Mucosa of stomach (tissue), 1 donor: ENCODE results near the gene ATOX1.
"Not testable (repeated sequence)": the region's sequence is repeated elsewhere in the genome, so short reads cannot be mapped to it uniquely, and the experiment has no call there.

Source experiments
- H3K27me3 ChIP-seq: one replicate; pipeline ENCODE4 v1.7.0; 2013; ENCODE audit warnings: mild to moderate bottlenecking, low read length; ENCODE audit not compliant: control insufficient read depth, insufficient read depth
- H3K36me3 ChIP-seq: one replicate; pipeline ENCODE4 v1.7.0; 2013; ENCODE audit warnings: low read length; ENCODE audit not compliant: control insufficient read depth, insufficient read depth
- H3K4me1 ChIP-seq: one replicate; pipeline ENCODE4 v1.7.0; 2013; ENCODE audit warnings: mild to moderate bottlenecking, low read length; ENCODE audit not compliant: control insufficient read depth, insufficient read depth
- H3K4me3 ChIP-seq: one replicate; pipeline ENCODE4 v1.7.0; 2013; ENCODE audit warnings: low read length
- H3K9ac ChIP-seq: one replicate; pipeline ENCODE4 v1.7.0; 2013; ENCODE audit warnings: mild to moderate bottlenecking, low read length, moderate library complexity
- H3K9me3 ChIP-seq: one replicate; pipeline ENCODE4 v1.7.0; 2013; ENCODE audit warnings: mild to moderate bottlenecking, low read length, moderate library complexity; ENCODE audit not compliant: control insufficient read depth
- donor health status: Pancreatic carcinoma.

Gene ATOX1

DNA sequence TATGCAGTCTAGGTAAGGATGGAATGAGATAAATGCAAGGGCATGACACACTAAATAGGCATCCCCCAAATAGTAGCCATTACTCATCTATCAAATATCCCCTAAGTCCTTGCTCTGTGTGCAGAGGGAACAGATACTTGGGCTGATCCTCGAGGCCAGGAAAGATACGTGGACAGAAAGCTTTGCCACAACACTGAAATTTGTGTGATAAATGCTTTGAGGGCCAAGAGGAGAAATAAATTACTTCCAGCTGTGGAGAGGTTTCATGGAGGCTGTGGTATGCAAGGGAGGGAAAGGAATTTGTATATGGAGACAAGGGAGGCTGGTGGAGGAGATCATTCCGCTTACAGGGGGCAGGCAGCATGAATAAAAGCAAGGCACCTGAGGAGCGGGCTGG is 18.5 kb downstream of the ATOX1 start:
- H3K9ac ChIP-seq: no peak overlapping the region

DNA sequence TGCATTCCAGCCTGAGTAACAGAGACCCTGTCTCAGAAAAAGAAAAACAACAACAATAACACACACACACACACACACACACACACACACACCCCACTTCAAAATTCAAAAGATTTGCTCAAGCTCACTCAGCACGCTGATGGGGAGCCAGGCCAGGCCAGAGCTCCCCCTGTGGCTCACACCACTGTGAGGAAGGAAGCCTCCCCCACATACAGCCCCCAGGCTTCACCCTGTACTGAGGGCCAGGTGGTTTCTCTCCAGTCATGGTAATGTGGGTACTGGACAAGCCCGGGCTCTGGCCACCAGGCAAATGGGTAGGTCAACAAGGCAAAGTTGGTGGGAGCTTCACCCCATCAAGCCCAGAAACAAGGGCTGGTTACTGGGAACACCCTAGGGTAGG is 19.0 kb downstream of the ATOX1 start:
- H3K27me3 ChIP-seq: no peaks in the 10 kb centered on the region
- no peaks in the 10 kb centered on the region for H3K9me3 ChIP-seq
- H3K4me3 ChIP-seq: no peak overlapping the region
- H3K36me3 ChIP-seq: no peaks in the 10 kb centered on the region
- H3K4me1 ChIP-seq: peaks cover 14% of the 10 kb centered on the region
- H3K9ac ChIP-seq: no peak overlapping the region

More for the DNA sequence above, 18.5 kb downstream of the ATOX1 start:
- Histone ChIP-seq H3K4me3 (no peak overlapping the region), H3K36me3 (no peaks in the 10 kb centered on the region), H3K27me3 (no peaks in the 10 kb centered on the region), H3K9me3 (no peaks in the 10 kb centered on the region), H3K4me1 (peaks cover 14% of the 10 kb centered on the region)

DNA sequence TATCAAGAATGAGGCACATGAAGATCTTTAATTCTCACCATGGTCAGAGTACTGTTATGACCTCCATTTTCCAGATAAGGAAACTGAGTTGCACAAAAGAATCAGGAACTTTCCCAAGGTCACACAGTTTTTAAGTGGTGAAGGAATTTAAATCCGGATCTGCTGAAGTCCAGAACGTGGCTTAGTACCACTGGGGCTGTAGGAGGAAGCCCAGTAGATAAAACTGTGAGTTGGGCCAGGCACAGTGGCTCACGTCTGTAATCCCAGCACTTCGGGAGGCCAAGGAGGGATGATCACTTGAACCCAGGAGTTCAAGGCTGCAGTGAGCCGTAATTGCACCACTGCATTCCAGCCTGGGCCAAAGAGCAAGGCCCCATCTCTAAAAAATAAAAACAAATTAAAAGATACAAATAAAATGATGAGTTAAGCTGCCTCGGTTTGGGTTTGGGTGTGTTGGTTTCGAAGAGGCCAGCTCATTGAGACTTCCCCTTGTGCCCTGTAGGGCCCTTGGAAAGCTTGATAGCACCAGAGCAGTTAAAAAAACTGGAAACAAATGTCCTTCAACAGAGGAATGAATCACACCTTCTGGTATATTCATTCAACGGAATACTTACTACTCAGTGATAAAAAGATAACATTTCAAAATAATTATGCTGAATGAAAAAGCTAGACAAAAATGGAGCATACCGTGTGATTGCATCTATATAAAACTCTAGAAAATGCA is 20.1 kb downstream of the ATOX1 start:
- Histone ChIP-seq H3K9ac (no peak overlapping the region), H3K27me3 (no peaks in the 10 kb centered on the region), H3K9me3 (no peaks in the 10 kb centered on the region), H3K4me3 (no peak overlapping the region), H3K36me3 (no peaks in the 10 kb centered on the region), H3K4me1 (peaks cover 14% of the 10 kb centered on the region)

DNA sequence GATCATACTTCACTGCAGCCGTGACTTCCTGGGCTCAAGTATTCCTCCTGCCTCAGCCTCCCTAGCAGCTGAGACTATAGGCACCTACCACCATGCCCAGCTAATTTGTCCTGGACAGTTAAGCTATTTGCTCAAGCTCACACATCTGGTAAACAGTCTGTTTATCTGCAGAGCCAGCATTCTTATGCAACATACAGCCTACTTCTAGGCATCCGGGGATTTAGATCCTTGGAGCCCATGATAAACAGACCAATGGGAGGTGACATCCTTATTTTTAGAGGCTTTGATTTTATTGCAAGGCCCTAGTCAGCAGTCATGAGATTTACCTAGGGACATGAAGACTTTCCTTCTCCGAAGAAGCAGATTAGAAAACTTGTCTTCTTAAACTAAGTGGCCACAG is 21.0 kb downstream of the ATOX1 start:
- no peak overlapping the region for H3K4me3 ChIP-seq
- no peak overlapping the region for H3K9ac ChIP-seq
- H3K9me3 ChIP-seq: no peaks in the 10 kb centered on the region
- H3K36me3 ChIP-seq: no peaks in the 10 kb centered on the region
- peaks cover 14% of the 10 kb centered on the region for H3K4me1 ChIP-seq
- H3K27me3 ChIP-seq: no peaks in the 10 kb centered on the region

DNA sequence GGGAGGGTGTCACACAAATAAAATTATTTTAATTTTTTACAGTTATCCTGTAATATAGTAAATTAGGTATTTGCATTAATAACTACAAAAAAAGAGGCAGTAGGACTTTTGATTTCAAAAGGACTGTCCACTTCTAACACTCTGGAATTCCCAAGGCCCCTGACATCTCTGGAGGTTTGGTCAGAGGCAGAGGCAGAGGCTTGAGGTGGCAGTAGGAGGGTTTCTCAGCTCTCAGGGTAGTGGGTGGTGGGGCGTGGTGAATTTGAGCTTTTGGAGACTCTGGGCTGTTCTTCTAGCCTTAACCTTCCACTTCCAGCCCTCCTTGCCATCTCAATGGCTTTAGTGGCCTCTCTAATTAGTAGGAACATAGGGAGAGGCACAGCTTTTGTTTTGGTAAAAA is 22.8 kb downstream of the ATOX1 start:
- Histone ChIP-seq H3K27me3 (no peaks in the 10 kb centered on the region), H3K36me3 (no peaks in the 10 kb centered on the region), H3K4me1 (peaks cover 9% of the 10 kb centered on the region), H3K4me3 (no peak overlapping the region), H3K9me3 (no peaks in the 10 kb centered on the region), H3K9ac (no peak overlapping the region)

DNA sequence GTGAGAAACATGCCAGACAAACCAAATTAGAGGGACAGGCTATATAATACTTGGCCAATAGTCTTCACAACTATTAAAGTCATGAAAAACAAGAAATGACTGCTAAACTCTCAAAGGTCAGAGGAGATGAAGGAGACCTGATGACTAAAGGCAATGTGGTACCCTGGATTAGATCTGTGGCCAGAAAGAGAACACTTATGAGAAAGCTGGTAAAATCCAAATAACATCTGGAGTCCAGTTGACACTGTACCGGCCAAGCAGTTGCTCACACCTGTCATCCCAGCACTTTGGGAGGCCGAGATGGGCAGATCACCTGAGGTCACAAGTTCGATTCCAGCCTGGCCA is 24.4 kb downstream of the ATOX1 start:
- Histone ChIP-seq H3K9me3 (no peaks in the 10 kb centered on the region), H3K9ac (no peak overlapping the region), H3K4me1 (no peaks in the 10 kb centered on the region), H3K4me3 (no peak overlapping the region), H3K27me3 (no peaks in the 10 kb centered on the region), H3K36me3 (no peaks in the 10 kb centered on the region)

DNA sequence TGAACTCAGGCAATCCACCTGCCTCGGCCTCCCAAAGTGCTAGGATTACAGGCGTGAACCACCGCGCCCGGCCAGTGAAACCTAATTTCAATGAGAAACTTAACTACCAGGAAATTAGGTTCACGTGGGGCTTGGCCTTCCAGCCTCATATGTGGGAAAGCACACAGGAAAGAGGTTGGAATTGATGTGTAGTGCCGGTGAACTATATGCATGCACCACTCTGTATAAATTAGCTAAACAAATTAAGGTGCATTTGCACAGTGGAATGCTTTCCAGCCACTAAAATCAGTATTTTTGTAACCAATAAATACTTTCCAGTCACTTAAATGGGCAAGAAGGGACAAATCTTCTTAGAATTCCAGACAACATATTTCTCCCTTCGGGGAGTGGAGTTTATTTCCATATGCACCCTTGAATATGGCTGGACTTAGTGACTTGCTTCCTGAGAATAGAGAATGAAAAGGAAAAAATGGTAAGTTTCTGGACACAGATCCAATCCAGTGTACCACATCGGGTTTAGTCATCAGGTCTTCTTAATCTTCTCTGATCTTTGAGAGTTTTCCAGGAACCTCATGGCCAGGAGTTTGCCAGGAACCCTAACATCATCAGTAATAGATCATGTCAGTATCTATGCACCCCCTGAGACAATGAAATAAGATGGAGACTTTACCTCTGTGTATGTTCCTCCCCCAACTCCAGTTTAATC is 24.9 kb downstream of the ATOX1 start:
- no peaks in the 10 kb centered on the region for H3K36me3 ChIP-seq
- no peaks in the 10 kb centered on the region for H3K9me3 ChIP-seq
- no peaks in the 10 kb centered on the region for H3K4me1 ChIP-seq
- H3K4me3 ChIP-seq: no peak overlapping the region
- H3K27me3 ChIP-seq: no peaks in the 10 kb centered on the region
- no peak overlapping the region for H3K9ac ChIP-seq

DNA sequence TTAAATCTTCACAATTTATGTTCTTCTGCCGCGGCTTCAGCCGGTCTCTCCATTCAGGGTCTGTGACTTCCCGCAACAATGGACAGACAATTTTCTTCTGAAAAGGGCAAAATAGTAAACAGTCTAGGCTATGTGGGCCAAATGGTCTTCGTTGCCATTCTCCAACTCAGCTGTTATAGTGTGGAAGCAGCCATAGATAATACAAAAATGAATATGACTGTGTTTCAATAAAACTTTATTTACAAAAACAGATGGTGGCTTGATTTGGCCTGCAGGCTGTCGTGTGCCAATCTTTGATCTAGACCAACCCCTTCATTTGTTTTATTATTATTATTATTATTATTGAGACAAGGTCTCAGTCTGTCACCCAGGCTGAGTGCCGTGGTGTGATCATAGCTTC is 28.1 kb downstream of the ATOX1 start:
- no peaks in the 10 kb centered on the region for H3K27me3 ChIP-seq
- H3K4me3 ChIP-seq: no peak overlapping the region
- H3K36me3 ChIP-seq: no peaks in the 10 kb centered on the region
- no peaks in the 10 kb centered on the region for H3K4me1 ChIP-seq
- no peak overlapping the region for H3K9ac ChIP-seq
- no peaks in the 10 kb centered on the region for H3K9me3 ChIP-seq

DNA sequence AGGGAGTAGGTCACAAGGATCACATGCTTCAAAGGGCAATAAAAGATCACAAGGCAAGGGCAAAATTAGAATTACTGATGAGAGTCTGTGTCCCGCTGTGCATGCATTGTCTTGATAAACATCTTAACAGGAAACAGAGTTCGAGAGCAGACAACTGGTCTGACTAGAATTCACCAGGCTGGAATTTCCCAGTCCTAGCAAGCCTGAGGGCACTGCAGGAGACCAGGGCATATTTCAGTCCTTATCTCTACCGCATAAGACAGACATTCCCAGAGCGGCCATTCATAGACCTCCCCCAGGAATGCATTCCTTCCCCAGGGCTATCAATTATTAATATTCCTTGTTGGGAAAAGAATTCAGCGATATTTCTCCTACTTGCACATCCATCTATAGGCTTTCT is 28.8 kb downstream of the ATOX1 start:
- H3K9ac ChIP-seq, H3K36me3 ChIP-seq, H3K4me1 ChIP-seq, H3K27me3 ChIP-seq, H3K4me3 ChIP-seq, H3K9me3 ChIP-seq: not testable (repeated sequence)

DNA sequence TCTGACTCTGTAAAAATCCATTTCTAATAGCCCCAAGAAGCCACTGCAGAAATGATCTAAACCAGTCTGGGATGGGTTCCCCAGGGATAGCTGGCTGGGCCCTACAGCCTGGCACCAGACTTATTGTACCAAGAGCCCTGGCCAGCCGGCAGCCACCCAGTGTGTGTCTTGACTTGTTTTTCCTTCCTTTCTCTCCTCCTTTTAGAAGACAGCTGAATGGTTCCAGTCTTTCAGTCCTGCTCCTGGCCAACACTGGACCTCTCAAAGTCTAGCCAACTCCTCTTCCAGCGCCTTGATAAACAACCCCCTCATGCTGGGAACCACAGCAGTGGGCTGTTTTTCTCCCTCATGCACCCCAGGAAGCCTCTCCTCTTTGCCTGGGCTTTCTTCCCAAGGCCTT is 34.1 kb downstream of the ATOX1 start:
- Histone ChIP-seq H3K4me3 (no peak overlapping the region), H3K9ac (no peak overlapping the region), H3K4me1 (no peaks in the 10 kb centered on the region), H3K27me3 (no peaks in the 10 kb centered on the region), H3K36me3 (no peaks in the 10 kb centered on the region), H3K9me3 (no peaks in the 10 kb centered on the region)

DNA sequence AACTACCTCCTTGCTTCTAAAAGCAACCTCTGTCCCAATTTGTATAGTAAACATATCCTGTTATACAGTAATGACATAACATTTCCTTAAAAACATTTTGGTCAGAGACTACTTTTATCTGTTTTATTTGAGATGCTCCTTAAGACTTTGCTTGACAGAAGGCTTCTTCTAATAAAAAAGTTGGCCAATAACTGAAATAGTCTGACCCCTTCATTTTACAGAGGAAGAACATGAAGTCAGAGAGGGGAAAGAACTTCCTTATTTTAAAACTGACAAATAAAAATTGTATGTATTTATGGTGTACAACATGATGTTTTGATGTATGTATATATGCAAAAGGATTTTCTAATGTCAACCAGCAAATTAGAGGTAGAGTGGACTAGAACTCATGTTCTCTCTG is 35.9 kb downstream of the ATOX1 start:
- Histone ChIP-seq H3K9me3 (no peaks in the 10 kb centered on the region), H3K4me3 (no peak overlapping the region), H3K36me3 (no peaks in the 10 kb centered on the region), H3K27me3 (no peaks in the 10 kb centered on the region), H3K4me1 (no peaks in the 10 kb centered on the region), H3K9ac (no peak overlapping the region)

DNA sequence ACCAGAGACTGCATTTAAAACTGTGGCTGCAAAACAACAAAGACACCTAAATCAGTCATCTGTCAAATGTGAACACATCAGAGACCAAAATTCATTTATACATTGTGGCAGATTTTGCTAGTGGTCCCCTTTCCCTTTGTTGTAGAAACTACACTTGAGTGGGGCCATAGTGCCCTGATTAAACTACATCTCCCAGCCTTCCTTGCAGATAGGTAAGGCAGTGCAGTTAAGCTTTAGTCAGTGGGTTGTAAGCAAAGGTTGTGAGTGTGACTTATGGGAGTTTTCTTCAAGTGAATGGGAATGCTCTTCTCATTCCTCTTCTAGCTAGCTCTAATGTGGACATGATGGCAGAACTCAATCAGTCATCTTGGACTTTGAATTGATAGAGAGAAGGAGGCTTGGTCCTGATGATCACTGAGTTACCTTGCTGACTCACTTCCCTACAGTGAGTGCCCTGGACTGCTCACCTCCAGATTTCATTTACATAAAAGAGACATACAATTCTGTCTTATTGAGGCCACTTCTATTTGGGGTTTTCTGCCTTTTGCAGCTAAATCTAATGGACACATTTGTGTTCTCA is 36.5 kb downstream of the ATOX1 start:
- Histone ChIP-seq H3K4me3 (no peak overlapping the region), H3K9me3 (no peaks in the 10 kb centered on the region), H3K27me3 (no peaks in the 10 kb centered on the region), H3K4me1 (no peaks in the 10 kb centered on the region), H3K36me3 (no peaks in the 10 kb centered on the region), H3K9ac (no peak overlapping the region)
